LoVo (cell line): ENCODE data around the gene B4GALT3.

ENCODE experiments used
- DNase-seq: peaks from one replicate; pipeline ENCODE4 v3.0.0-alpha.2; 2016; ENCODE audit warnings: low spot score

Gene B4GALT3

GRCh38 chr1:161201836-161202712, 24.8 kb upstream of the B4GALT3 start, which contains the start of gene NDUFS2:
NDUFS2 (plus strand) TSS chr1:161202367; CDS start chr1:161202386, 19 bp downstream.
- peak; percentile 99 for DNase-seq

GRCh38 chr1:161200992-161201835, 23.9 kb upstream of the B4GALT3 start:
- DNase-seq, result no peak

GRCh38 chr1:161200421-161200991, 23.2 kb upstream of the B4GALT3 start:
- no peak for DNase-seq

- DNase-seq, result no peak
Measured at GRCh38 chr1:161199506-161200139, 22.3 kb upstream of the B4GALT3 start.

GRCh38 chr1:161198897-161199431, 21.7 kb upstream of the B4GALT3 start, which contains the start of gene ADAMTS4:
ADAMTS4 (minus strand) TSS chr1:161199054; CDS start chr1:161198627, 427 bp downstream.
- DNase-seq, result no peak

GRCh38 chr1:161198194-161198896, 21.0 kb upstream of the B4GALT3 start:
- DNase-seq, result no peak

- DNase-seq, result no peak
Measured at GRCh38 chr1:161197560-161198193, 20.4 kb upstream of the B4GALT3 start.

GRCh38 chr1:161196521-161197451, 19.5 kb upstream of the B4GALT3 start:
- no peak for DNase-seq

GRCh38 chr1:161196111-161196510, 18.8 kb upstream of the B4GALT3 start:
- no peak for DNase-seq

- no peak for DNase-seq
Measured at GRCh38 chr1:161195171-161195570, 17.9 kb upstream of the B4GALT3 start.

- no peak for DNase-seq
Measured at GRCh38 chr1:161193561-161194235, 16.4 kb upstream of the B4GALT3 start.

- DNase-seq, result peak; percentile 70
Measured at GRCh38 chr1:161192476-161193465, 15.5 kb upstream of the B4GALT3 start.

GRCh38 chr1:161191971-161192370, 14.7 kb upstream of the B4GALT3 start:
- DNase-seq, result no peak

- no peak for DNase-seq
Measured at GRCh38 chr1:161190962-161191521, 13.7 kb upstream of the B4GALT3 start.

GRCh38 chr1:161189036-161189435, 11.7 kb upstream of the B4GALT3 start:
- DNase-seq, result no peak

GRCh38 chr1:161188381-161188780, 11.1 kb upstream of the B4GALT3 start:
- no peak for DNase-seq

GRCh38 chr1:161187311-161187710, 10.0 kb upstream of the B4GALT3 start:
- DNase-seq, result no peak
